Skeletal muscle tissue (tissue), 4 donors: Measurements from ENCODE around the gene PUM1. TPM values are rescaled to one million over a fixed set of nuclear protein-coding genes. Genes with fewer than 3 reads are reported as not detected.
"Not testable (repeated sequence)": the region's sequence is repeated elsewhere in the genome, so short reads cannot be mapped to it uniquely, and the experiment has no call there.

Experiments
- H3K27ac ChIP-seq: one replicate; pipeline ENCODE4 v1.7.0; 2013; ENCODE audit warnings: mild to moderate bottlenecking, low read depth, low read length, inconsistent platforms
- H3K27me3 ChIP-seq, 3 donors: one replicate each; pipeline ENCODE4 v1.7.0; 2013; ENCODE audit warnings: low read length in 3 of 3; ENCODE audit not compliant: control insufficient read depth in 3 of 3, insufficient read depth in 3 of 3
- H3K36me3 ChIP-seq, 3 donors: one replicate each; pipeline ENCODE4 v1.7.0; 2013; ENCODE audit warnings: low read length in 3 of 3; ENCODE audit not compliant: control insufficient read depth in 3 of 3, insufficient read depth in 3 of 3
- H3K4me1 ChIP-seq, 3 donors: one replicate each; pipeline ENCODE4 v1.7.0; 2013; ENCODE audit warnings: low read length in 3 of 3, mild to moderate bottlenecking in 3 of 3; ENCODE audit not compliant: control insufficient read depth in 3 of 3, insufficient read depth in 3 of 3
- H3K4me3 ChIP-seq, 3 donors: one replicate each; pipeline ENCODE4 v1.7.0; 2013; ENCODE audit warnings: low read length in 3 of 3
- H3K9ac ChIP-seq, 3 donors: one replicate each; pipeline ENCODE4 v1.7.0; 2013; ENCODE audit warnings: low read length in 3 of 3, mild to moderate bottlenecking in 3 of 3, moderate library complexity in 2 of 3, low read depth in 1 of 3
- H3K9me3 ChIP-seq, 3 donors: one replicate each; pipeline ENCODE4 v1.7.0; 2013; ENCODE audit warnings: low read length in 3 of 3; ENCODE audit not compliant: control insufficient read depth in 3 of 3
- total RNA-seq: library from RNA; depleted of rRNA; stranded (reverse); fragments of >200 nt; gene quantifications from one replicate; pipeline ENCODE4 v1.2.3, GENCODE V29; 2014
- donor health status: Osteomylitis.

PUM1 gene
- total RNA-seq, 1 donor from 2014 or later: 68.9 TPM

DNA sequence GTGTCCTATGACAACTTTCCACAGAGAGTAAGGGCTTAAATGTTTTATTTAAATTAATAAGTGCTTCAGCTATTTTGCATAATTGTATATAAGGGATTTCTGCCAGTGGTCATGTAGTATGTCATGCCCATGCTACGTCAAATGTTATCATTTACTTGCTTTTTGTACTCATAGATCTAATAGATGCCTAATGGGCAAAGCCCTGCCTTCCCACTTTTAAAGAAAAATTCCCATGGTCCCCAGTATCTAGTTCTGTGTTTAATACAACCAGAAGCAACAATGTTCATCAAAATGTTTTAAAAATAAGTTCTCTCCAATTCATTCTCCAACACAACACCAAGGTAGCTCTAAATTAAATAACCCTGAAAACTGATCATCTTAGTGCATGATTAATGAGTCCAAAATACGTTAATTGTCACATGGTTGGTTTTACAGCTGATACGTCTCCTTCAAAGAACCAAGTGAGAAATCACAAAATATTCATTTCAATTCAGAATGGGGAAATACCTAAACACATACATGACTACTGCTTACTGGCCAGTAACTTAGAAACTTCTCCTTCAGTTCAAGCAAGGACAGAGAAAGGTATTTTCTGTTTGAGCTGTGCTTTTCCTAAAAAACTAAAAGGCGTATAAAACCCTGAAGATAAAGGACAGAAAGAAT lies 107.8 kb downstream of the PUM1 start:
- H3K9ac ChIP-seq: no peak overlapping the region

DNA sequence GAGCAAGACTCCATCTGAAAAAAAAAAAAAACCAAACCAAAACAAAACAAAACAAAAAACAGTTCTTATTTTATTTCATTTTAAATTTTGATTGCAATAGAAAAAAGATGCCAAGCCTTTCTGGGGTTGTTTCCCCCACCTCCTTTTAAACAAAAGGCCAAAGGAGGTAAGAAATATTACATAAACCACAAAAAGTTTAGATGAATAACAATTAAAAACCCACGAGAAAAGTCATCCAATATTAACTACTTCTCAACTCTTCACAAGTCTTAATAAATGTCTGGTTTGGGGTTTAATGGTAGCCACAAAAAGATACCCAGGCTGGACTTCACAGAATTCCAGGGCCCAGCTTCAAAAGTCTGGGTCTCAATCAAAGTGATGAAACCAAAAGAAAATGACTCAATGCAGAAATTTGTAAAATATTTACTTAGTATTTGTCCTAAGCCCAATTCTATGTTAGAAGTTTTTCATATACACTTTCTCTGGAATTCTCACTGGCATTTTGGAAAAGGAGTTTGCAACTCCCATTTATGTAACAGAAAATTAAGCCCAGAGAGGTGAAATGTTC lies 110.0 kb downstream of the PUM1 start:
- Histone ChIP-seq H3K27ac (no peak overlapping the region), H3K9me3 (no peaks in the 10 kb centered on the region), H3K9ac (no peak overlapping the region), H3K4me3 (no peak overlapping the region), H3K36me3 (peaks cover 22 to 40% (median 28%) of the 10 kb centered on the region in 3 donors), H3K4me1 (no peaks in the 10 kb centered on the region), H3K27me3 (no peaks in the 10 kb centered on the region)

More for the DNA sequence above, 107.8 kb downstream of the PUM1 start:
- no peak overlapping the region for H3K4me3 ChIP-seq
- H3K4me1 ChIP-seq: no peaks in the 10 kb centered on the region
- no peaks in the 10 kb centered on the region for H3K27me3 ChIP-seq
- H3K36me3 ChIP-seq: peaks cover 13 to 34% (median 21%) of the 10 kb centered on the region in 3 donors
- no peak overlapping the region for H3K27ac ChIP-seq
- no peaks in the 10 kb centered on the region for H3K9me3 ChIP-seq

DNA sequence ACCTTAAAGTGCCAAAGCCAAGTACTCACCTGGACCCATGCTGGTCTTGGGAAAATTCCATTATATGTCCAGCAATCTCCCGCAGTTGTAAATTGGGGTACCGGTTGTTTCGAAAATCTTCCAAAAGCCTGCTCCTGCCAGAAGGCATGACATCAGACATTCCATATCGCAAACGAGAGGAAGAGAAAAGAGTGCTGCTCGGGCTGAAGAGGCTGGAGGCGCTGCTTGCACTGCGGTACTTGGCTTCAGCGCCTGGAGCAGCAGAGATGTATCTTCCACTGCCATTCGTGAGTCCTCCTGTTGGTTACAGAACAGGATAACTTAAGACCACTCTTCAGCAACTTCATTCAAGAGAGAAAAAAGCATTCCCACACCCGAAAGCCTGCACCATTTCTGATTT lies 111.8 kb downstream of the PUM1 start:
- no peaks in the 10 kb centered on the region for H3K9me3 ChIP-seq
- peaks cover 28 to 46% (median 42%) of the 10 kb centered on the region in 3 donors for H3K36me3 ChIP-seq
- no peak overlapping the region for H3K9ac ChIP-seq
- H3K27ac ChIP-seq: no peak overlapping the region
- no peaks in the 10 kb centered on the region for H3K27me3 ChIP-seq
- no peak overlapping the region for H3K4me3 ChIP-seq
- H3K4me1 ChIP-seq: no peaks in the 10 kb centered on the region

DNA sequence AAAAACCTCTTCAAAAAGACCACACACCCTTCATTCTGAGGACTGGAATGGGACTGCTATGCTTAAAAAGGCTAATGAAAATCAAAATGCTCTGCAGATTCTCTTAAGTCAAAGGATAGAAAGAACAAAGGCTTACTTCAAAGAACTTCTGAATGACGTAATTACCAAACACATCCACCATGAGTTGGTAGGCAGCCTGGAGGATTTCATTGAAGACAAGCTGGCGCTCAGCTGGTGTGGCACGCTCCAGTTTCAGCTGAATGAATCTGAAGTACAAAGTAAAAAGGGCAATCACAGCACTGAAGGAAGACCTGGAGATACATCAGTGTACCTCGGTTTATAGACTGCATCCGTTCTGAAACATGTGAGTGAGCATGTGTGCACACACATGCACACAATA lies 113.4 kb downstream of the PUM1 start:
- H3K4me3 ChIP-seq: no peak overlapping the region
- H3K4me1 ChIP-seq: no peaks in the 10 kb centered on the region
- H3K9ac ChIP-seq: no peak overlapping the region
- no peak overlapping the region for H3K27ac ChIP-seq
- no peaks in the 10 kb centered on the region for H3K27me3 ChIP-seq
- no peaks in the 10 kb centered on the region for H3K9me3 ChIP-seq
- peaks cover 36 to 51% (median 47%) of the 10 kb centered on the region in 3 donors for H3K36me3 ChIP-seq

DNA sequence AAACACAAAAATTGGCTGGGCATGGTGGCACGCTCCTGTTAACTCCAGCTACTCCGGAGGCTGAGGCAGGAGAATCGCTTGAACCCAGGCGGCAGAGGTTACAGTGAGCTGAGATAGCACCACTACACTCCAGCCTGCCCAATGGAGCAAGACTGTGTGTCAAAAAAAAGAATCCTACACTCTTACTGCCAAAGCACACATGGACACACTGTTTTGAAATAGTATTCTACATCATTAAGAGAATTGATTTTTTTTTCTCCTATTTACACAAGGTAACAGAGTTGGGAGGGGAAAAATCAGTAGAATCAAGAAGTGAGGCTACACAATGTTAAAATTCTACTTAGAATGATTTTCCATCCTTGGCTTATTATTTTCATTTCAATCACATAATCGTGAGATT lies 114.8 kb downstream of the PUM1 start:
- H3K27me3 ChIP-seq: no peaks in the 10 kb centered on the region
- H3K9me3 ChIP-seq: no peaks in the 10 kb centered on the region
- H3K36me3 ChIP-seq: peaks cover 38 to 53% (median 47%) of the 10 kb centered on the region in 3 donors
- H3K4me3 ChIP-seq: no peak overlapping the region
- H3K27ac ChIP-seq: no peak overlapping the region
- H3K9ac ChIP-seq: no peak overlapping the region
- no peaks in the 10 kb centered on the region for H3K4me1 ChIP-seq

DNA sequence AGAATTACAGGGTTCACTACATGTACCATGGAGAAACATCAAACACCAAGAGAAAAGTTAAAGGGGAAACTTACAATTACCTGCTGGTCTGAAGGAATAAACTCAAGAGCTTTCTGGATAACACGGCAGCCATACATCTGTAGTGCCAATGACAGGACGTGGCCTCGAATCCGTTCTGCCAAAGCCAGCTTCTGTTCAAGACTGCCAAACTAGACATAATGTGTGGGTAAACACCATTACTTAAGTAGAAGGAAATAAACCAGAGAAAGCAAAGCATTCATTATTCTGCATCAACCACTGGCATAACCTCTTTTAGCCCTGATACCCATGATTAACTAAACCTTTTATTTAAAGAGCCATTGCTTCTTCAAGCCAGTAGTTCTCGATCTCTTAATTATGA lies 115.5 kb downstream of the PUM1 start:
- no peaks in the 10 kb centered on the region for H3K9me3 ChIP-seq
- H3K27me3 ChIP-seq: no peaks in the 10 kb centered on the region
- no peak overlapping the region for H3K9ac ChIP-seq
- H3K27ac ChIP-seq: no peak overlapping the region
- H3K4me1 ChIP-seq: no peaks in the 10 kb centered on the region
- H3K4me3 ChIP-seq: no peak overlapping the region
- H3K36me3 ChIP-seq: peaks cover 42 to 57% (median 51%) of the 10 kb centered on the region in 3 donors

DNA sequence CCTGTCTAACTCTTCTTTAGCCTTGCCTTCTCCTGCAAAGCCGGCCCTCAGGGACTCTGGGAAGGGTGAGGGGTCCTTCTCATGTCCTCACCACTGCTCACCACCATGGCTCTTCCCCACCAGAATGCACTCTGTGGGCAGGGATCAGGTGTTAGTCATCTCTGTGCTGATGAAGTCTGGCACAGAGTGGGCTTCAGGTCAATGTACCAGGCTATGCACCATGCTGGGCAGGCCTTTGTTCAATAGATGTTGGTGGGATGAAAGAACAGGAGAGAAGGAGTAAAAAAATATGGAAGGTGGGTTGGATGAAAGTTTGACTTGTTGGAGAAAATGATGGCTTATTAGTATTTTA lies 116.1 kb downstream of the PUM1 start:
- not testable (repeated sequence) for H3K9ac ChIP-seq, H3K4me1 ChIP-seq, H3K9me3 ChIP-seq, H3K27me3 ChIP-seq, H3K27ac ChIP-seq, H3K4me3 ChIP-seq
- peaks cover 47 to 61% (median 57%) of the 10 kb centered on the region in 3 donors for H3K36me3 ChIP-seq

DNA sequence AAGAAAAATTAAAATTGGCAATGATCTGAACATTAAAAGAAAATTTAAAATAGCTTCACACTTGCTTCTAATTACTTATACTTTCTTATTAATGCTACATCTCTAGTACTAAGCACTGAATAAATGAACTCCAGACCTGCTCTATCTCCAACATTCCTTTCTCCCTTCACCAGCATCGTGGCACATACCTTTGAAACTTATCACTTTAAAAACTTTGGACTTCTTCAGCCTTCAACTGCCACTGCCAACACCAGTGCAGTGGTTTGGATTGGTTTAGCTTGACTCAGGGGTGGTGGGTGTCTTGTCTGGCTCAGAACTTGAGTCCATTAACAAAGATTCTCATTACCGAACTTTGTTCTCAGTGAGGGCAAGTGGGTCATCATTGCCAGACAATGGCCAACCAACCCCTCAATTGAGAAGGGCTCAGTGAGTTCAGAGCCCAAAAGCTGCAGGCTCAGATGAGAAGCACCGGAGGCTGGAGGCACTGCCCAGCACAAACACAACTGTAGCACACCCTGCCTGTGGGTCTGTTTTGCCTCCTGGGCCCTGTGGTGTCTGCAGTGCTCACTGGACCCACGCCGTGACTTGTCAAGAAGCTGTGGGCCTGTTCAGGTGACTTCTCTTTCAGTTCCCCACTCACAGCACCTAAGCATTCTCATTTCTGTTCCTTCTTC lies 116.6 kb downstream of the PUM1 start:
- H3K27me3 ChIP-seq, H3K4me3 ChIP-seq, H3K9ac ChIP-seq, H3K4me1 ChIP-seq, H3K9me3 ChIP-seq, H3K27ac ChIP-seq: not testable (repeated sequence)
- H3K36me3 ChIP-seq: peaks cover 48 to 63% (median 59%) of the 10 kb centered on the region in 3 donors

DNA sequence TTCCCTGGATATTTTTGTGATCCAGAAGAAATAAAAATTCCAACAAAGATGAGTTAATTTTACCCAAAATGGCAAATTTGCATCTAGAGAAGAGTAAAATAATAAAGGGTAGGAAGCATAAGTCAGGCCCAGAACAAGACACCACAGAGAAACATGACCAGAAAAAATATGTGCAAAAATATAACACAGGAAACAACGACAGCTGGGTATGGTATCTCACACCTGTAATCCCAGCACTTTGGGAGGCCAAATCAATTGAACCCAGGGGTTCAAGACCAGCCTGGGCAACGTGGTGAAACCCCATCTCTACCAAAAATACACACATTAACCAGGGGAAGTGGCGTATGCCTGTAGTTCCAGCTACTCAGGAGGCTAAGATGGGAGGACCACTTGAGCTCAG lies 117.2 kb downstream of the PUM1 start:
- no peaks in the 10 kb centered on the region for H3K9me3 ChIP-seq
- no peaks in the 10 kb centered on the region for H3K27me3 ChIP-seq
- H3K36me3 ChIP-seq: peaks cover 41 to 61% (median 54%) of the 10 kb centered on the region in 3 donors
- no peak overlapping the region for H3K4me3 ChIP-seq
- H3K4me1 ChIP-seq: no peaks in the 10 kb centered on the region
- H3K9ac ChIP-seq: no peak overlapping the region
- H3K27ac ChIP-seq: no peak overlapping the region

DNA sequence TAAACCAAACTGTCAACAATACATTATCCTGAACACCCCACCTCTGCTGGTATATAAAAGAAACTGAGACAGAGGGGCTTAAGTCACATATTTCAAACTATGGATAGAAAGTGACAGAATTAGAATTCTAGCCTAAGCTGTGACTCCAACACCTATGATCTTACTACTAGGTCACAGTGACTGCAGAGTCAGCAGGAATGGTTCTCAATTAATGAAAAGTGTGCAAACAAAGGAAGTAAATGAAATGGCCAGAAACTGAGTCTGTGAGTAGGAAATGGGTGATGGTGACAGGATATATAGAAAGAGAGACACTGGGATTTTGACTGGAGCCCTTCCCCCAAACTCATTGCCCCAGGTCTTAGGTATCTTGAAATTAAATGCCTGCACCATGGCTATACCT lies 118.3 kb downstream of the PUM1 start:
- Histone ChIP-seq H3K9ac (no peak overlapping the region), H3K27ac (no peak overlapping the region), H3K27me3 (no peaks in the 10 kb centered on the region), H3K36me3 (peaks cover 35 to 63% (median 52%) of the 10 kb centered on the region in 3 donors), H3K4me1 (no peaks in the 10 kb centered on the region), H3K4me3 (no peak overlapping the region), H3K9me3 (no peaks in the 10 kb centered on the region)
